ENCODE data around the gene CCSER1. TPM values are rescaled to one million over a fixed set of nuclear protein-coding genes. Genes with fewer than 3 reads are reported as not detected.

Gene CCSER1
- total and polyA plus RNA-seq, 2 of the 8 experiments (the other 6 are each of a cell fraction or from before 2014, with no cell fraction given) = 0.26 to 0.84 TPM

- TF ChIP-seq RBBP5 (IDR thresholded peaks at IDR 0.05; ENCODE audit: borderline replicate concordance, low read depth, low read length) (no peak), TEAD4 (IDR thresholded peaks at IDR 0.05; ENCODE audit: low read depth, low read length) (no peak), SUZ12 (IDR thresholded peaks at IDR 0.05; ENCODE audit: low read length) (no peak), MAX (IDR thresholded peaks at IDR 0.05) (no peak), CHD1 (IDR thresholded peaks at IDR 0.05; ENCODE audit: low read depth, low read length) (no peak), YY1 (IDR thresholded peaks at IDR 0.05; ENCODE audit: low read depth, low read length) (no peak), CBX8 (IDR thresholded peaks at IDR 0.05; ENCODE audit: borderline replicate concordance, low read depth, low read length) (no peak)
- TF ChIP-seq, protein P1, sequence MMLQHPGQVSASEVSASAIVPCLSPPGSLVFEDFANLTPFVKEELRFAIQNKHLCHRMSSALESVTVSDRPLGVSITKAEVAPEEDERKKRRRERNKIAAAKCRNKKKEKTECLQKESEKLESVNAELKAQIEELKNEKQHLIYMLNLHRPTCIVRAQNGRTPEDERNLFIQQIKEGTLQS (IDR thresholded peaks at IDR 0.05; ENCODE audit: insufficient read depth, low read depth, low read length) = no peak
Observed at GRCh38 chr4:90857081-90857820, 730.1 kb downstream of the CCSER1 start (continued).
